GM19238 (cell line): Measurements from ENCODE around the gene SLC25A36.
A peak's percentile ranks its signal among the peaks of the same experiment; 100 is the strongest.

ENCODE experiments used
- DNase-seq: peaks from one replicate; pipeline ENCODE4 v3.0.0; 2011; ENCODE audit warnings: low spot score; ENCODE audit not compliant: insufficient read length

SLC25A36 gene

GRCh38 chr3:140941434-140942220 lies at the start of gene SLC25A36:
TSS of gene SLC25A36 (plus strand) at chr3:140941836. CDS start at chr3:140942055, 219 bp downstream.
- DNase-seq: peak; percentile 79

GRCh38 chr3:140896997-140897396 lies 44.6 kb upstream of the SLC25A36 start:
- DNase-seq: no peak

GRCh38 chr3:140898340-140899180 lies 43.1 kb upstream of the SLC25A36 start:
- DNase-seq: no peak

GRCh38 chr3:140899363-140899762 lies 42.3 kb upstream of the SLC25A36 start:
- no peak for DNase-seq

GRCh38 chr3:140902791-140903190 lies 38.8 kb upstream of the SLC25A36 start:
- no peak for DNase-seq

- DNase-seq: no peak
These were observed 38.4 kb upstream of the SLC25A36 start for GRCh38 chr3:140903196-140903595.

- no peak for DNase-seq
These were observed 37.1 kb upstream of the SLC25A36 start for GRCh38 chr3:140904521-140904920.

- DNase-seq: no peak
These were observed 36.1 kb upstream of the SLC25A36 start for GRCh38 chr3:140905559-140905958.

GRCh38 chr3:140906785-140907184 lies 34.9 kb upstream of the SLC25A36 start:
- no peak for DNase-seq

GRCh38 chr3:140910860-140911259 lies 30.8 kb upstream of the SLC25A36 start:
- no peak for DNase-seq

GRCh38 chr3:140911822-140912221 lies 29.8 kb upstream of the SLC25A36 start:
- no peak for DNase-seq

GRCh38 chr3:140913728-140914127 lies 27.9 kb upstream of the SLC25A36 start:
- DNase-seq: no peak

- no peak for DNase-seq
These were observed 27.2 kb upstream of the SLC25A36 start for GRCh38 chr3:140914384-140914945.

- DNase-seq: no peak
These were observed 25.0 kb upstream of the SLC25A36 start for GRCh38 chr3:140916603-140917002.

- no peak for DNase-seq
These were observed 23.9 kb upstream of the SLC25A36 start for GRCh38 chr3:140917772-140918171.

GRCh38 chr3:140920029-140920428 lies 21.6 kb upstream of the SLC25A36 start:
- DNase-seq: no peak

GRCh38 chr3:140922634-140923033 lies 19.0 kb upstream of the SLC25A36 start:
- no peak for DNase-seq

- DNase-seq: no peak
These were observed 17.4 kb upstream of the SLC25A36 start for GRCh38 chr3:140924097-140924873.

GRCh38 chr3:140927279-140928069 lies 14.2 kb upstream of the SLC25A36 start:
- DNase-seq: no peak

- no peak for DNase-seq
These were observed 12.2 kb upstream of the SLC25A36 start for GRCh38 chr3:140929446-140929845.
